T-helper 9 cell (primary cell): ENCODE results near the gene CNOT6.

Source experiments
- DNase-seq: peaks from one replicate; pipeline ENCODE4 v3.0.0-alpha.2; 2020

The CNOT6 gene

DNA sequence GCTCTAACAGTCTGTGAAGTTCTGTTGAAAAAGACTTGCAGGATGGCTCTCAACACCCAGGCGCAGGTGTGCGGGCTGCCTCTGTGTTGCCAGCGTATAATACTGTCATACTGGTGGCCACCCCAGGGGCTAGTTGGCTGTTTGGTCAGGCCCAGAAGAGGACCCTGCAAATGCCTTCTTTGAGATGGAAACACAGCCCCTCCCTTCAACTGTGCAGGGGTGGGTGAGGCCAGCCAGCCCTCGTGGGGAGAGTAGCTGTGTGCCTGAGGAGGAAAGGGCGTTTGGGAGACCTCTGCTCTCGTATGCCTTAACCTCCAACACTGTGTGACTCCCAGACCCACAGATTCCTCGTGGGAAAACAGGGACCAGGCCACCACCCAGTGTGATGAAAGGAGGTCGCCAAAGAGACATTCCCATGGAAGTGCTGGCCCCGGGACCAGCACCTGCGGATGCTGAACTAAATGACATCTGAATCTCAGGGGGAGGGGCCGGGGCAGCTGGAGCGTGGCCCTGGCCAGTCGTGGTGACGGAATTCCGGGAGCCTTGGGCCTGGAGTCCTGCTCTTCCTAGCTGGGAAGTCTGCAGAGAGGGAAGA, 108.4 kb downstream of the CNOT6 start:
- DNase-seq, result no peak

DNA sequence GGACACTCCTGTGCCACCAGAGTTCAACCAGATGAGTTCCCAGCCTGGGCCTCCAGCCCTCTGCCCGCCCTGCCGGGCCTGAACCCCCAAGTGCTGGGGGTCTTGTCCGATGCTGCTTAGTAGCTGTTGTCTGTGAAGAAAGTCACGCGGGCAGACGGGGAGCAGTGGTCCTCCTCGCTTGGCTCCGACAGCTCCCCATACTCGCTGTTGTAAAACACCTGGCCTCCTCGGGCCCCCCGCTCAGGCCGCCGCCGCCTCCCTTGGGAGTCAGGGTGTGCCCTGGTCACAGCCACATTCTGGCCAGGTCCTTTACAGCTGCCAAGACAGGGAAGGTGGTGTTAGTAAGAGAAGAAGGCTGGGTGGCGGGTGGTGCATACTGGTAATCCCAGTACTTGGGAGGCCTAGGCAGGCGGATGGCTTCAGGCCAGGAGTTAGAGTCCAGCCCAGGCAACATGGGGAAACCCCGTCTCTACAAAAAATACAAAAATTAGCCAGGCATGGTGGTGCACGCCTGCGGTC, 109.0 kb downstream of the CNOT6 start:
- DNase-seq, result no peak

DNA sequence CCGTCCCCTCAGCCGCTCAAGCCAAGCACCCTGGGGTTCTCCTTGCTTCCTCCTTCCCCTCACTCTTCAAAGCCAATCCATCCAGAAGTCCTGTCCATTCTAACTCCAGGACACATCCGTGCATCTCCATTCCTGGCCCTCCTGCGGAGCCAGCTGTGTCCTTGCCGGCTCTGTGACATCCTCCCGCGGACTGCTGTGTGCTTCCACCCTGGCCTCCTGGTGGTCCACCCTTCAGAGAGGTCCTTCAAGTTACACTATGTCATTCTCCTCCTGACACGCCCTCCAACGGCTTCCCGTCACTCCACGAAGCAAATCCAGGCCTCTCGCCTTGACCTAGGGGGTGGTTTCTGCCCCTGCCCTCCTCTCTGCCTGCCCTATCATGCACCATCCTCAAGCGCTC, 110.1 kb downstream of the CNOT6 start:
- DNase-seq, result no peak

DNA sequence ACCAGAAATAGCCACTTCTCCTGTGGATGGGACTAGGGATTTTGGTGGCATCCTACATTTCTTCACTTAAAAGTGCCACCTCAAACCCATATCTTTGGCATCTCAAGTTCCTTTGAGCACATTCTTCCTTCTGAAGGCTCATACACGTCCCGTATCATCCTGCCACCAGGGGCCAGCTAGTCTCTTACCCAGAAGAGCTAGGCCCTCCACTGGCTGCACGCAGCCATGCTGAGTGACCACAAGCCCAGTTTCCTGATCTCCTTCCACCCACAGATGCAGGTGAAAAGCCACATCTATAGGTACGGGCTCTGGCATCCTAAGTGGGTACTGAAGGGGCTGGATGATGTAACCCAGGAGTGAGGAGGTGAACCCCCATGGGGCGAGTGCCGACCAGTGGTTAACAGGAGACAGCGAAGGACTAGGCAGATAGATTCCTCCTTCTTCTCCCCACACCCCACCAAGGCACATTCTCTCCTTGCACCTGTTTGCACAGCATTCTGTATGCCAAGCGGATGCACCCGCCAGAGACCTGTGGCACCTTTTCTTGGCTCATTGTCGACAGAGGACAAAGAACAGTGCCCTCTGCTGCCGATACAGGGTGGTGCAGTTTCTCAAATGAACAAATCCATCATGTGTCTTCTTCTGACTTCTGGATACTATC, 111.5 kb downstream of the CNOT6 start:
- DNase-seq, result peak; percentile 50

DNA sequence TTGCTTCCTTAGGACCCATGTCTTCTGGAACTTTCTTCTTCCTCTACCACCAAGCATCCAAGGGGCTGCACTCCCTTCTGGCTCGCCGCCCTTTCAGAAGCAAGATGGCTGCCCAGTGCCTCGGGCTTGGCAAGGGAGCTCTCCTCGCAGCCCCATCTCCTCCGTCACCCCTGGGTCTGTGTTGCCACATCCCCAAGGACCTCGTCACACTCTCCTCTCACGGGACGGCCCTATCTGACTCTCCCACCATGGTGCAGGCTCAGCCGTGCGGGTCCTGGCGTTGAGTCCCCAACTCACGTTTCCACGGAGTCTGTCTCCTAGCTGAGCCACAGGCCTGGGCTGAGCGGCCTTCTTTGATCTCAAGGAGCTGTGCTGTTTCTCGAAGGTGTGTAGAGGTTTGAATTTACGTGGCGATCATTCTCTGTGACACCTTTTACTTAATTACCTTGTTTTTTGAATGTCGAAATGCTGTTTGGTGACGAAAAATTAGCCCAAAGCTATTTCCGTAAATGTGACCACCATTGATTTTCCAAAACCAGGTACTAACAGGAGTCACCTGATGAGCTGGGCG, 112.1 kb downstream of the CNOT6 start:
- DNase-seq, result no peak

DNA sequence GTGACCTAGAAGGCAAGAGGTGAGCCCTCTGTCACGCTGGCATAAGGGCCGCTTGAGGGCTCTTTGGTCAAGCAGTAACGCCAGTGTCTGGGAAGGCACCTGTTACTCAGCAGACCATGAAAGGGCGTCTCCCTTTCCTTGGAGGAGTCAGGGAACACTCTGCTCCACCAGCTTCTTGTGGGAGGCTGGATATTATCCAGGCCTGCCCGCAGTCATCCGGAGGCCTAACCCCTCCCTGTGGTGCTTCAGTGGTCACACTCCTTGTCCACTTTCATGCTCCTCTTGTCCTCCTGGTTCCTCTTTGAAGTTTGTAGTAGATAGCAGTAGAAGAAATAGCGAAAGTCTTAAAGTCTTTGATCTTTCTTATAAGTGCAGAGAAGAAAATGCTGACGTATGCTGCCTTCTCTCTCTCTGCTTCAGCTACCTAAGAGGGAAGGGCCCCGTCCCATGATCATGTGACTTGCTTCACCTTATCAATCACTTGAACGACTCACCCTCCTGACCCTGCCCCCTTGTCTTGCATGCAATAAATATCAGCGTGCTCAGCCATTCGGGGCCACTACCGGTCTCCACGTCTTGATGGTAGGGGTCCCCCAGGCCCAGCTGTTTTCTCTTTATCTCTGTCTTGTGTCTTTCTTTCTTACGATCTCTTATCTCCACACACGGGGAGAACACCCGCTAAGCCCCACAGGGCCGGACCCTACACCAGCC, 113.8 kb downstream of the CNOT6 start:
- DNase-seq, result no peak

DNA sequence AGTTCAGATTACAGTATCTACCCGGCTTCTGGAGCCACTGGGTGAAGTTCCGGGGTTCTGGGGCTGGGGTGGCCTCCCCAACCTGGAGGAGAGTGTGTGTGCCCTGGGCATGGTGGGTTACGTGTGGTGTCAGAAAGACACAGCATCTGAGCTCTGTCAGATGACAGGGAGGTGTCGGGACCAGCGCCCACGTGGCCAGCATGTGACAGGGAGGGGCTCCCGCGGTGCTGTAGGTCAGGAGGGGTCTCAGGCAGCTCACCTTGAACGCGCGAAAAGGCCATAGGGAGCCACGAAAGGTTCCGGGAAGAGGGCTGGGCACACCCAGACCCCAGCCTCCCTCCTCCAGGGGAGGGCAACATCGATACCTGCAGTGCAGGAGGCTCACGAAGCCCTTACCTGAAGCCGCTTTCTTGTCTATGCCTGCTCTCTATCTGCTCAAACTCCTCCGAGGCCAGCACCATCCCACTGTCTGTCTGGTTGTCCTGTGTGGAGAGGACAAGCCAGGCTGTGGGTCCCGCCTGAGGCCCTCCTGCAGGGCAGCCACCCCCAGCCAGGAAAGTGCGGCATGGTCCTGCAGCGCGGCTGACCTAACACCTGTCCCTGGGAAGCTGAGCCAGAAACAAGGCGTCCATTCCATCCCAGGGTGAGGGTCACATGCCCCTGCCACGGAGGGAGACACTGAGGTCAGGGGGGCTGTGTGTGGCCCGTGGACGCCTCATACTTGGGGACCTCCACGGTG, 114.6 kb downstream of the CNOT6 start:
- DNase-seq, result no peak

DNA sequence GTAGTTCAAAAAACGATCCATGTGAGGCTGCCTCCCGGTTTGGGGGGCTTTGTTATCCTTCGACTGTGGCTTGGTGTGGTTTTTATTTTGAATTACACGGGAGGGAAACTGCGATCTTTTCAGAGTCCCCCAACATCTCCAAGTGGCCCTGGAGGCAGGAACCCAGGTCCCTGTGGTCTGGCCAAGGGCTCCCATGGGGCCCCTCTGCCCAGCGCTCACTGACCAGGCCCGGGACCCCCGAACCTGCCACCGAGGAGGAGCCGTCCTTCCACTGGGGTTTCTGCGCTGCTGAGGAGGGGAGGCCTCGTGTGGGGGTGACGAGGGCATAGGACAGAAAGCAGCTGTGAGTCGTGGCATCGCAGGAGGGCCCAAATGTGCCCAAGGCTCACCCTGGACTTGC, 115.2 kb downstream of the CNOT6 start:
- DNase-seq, result no peak

DNA sequence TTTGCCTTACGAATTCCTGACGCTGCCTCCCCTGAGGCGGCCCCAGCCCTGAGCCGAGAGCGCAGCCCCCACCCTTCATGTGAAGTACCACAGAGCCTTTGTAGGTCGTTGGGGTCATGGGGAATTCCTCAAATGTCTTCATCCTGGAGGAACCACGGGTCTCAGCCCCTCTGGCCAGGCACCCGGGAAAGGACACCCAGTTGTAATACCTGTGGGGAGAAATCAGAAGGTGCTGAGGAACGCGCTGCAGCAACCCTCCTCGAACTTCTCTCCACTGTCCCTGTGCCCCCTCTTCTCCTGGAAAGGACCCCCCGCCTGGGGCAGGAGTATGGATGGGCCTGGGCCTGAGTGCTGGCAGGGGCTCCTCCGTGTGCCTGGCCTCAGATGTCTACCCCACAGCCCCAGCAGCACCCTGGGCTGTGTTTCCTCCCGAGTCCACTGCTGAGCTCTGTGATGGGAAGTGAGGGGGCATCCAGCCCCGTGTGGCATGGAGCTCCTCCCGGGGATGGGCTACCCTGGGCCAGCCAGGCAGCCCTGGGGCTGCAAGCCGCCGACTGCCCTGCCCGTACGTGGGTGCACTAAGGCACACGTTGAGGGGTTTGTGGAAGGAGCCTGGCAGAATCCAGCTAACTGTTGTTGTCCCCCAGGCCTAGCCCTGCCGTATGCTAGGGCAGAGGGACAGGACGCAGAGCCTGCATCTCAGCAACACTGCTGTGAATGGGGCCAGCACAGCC, 115.8 kb downstream of the CNOT6 start:
- DNase-seq, result no peak

DNA sequence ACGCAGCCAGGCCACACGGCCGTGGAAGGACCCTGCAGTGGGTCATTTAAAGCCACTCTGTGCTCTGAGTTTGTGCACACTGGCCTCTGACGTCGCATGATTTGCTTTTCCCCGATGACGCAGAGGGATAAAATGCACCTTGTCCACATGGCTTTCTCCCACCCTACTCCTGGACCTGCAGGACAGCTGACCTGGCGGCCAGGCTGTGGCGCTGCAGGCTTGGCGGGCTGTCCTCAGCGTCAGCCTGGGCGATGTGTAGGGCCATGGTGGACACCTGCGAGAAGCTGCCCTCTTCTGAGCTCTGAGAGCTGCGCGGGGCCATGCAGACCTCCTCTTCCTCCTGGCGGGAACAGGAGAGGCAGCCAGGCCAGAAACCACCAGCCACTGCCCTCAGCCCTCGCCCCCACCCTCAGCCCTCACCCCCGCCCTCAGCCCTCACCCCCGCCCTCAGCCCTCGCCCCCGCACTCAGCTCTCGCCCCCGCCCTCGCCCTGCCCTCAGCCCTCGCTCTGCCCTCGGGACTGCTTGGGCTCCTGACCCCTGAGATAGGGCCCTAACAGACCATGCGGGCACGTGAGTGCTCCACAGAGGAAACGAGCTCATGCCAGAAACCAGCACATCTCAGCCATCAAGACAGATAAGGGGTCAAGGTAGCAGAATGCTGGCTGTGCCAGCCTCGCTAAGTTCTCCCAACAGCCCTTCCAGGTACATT, 117.1 kb downstream of the CNOT6 start:
- DNase-seq, result no peak

DNA sequence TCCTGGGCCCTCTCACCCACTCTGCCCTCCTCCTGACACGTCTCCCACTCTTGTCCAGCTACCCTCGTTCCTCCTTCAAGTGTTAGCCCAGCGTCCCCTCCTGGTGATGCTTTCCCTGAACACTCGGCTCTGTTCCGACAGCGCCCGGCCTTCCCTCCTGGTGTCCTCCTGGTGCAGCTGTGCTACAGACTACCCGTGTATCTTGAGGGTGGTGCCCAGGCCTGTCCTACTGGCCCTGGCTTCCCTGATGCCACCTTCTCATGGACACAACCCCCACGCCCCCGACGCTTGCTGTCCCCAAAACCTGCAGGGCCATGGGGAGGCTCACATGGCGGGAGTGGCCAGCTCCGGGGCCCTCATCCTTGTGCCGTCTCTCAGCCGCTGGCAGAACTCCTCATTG, 118.5 kb downstream of the CNOT6 start:
- no peak for DNase-seq

DNA sequence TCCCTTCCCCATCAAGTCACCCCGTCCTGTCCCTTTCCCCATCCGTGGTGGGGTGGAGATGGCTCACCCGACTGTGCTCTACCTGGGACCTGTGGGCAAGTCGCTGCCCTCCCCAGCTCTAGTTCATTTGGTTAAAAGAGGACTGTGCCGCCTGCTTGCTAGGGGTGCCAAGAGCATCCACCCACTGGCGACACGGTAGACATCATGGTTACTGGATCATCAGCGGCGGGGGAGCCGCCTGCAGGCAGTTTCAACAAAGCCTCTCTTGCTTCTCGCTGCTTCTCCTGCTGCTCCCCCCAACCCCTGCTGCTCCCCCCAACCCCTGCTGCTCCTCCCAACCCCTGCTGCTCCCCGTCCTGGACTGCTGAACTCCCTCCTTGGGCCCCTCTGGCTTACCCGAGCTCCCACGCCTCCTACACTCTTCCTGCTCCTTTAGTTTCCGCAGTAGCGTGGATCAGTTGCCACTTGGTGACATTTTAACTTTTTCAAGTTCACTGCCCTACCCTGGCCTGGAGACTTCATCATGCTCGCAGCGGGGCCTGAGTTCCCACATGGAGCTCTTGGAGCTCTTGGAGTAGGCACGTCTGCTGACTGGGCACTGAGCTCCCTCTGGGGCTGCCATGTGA, 119.1 kb downstream of the CNOT6 start:
- DNase-seq, result no peak

DNA sequence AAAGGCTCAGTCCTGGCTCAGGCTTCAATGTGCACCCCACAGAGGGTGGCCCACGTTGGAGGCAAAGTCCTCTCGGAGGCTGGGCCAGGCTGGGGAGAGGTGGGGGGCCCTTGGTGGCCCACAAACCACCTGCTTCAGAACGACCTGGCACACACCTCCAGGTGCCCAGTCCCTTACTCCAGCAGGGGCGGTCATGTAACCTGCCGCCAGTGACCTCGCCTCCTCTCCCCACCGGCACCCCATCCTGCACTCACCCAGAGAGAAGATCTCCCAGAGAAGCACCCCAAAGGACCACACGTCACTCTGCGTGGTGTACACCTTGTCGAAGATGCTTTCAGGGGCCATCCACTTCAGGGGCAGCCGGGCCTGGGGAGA, 119.6 kb downstream of the CNOT6 start:
- DNase-seq, result no peak

DNA sequence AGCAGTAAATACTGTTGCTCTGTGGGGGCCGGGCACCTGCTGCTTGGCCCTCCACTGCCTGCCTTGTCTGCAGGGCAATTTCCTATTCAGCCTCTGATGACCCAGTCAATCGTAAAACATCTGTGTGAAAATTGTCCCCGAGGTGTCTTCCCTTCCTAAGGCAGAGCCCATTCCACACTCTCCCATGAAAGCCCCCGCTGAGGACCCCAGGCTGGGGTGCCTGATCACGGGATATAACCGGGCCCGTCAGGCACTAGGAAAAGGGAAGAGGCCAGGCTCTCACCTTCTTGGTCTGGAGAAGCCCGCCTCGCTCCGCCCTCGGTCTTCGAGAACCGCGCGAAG, 124.3 kb downstream of the CNOT6 start:
- DNase-seq, result no peak

DNA sequence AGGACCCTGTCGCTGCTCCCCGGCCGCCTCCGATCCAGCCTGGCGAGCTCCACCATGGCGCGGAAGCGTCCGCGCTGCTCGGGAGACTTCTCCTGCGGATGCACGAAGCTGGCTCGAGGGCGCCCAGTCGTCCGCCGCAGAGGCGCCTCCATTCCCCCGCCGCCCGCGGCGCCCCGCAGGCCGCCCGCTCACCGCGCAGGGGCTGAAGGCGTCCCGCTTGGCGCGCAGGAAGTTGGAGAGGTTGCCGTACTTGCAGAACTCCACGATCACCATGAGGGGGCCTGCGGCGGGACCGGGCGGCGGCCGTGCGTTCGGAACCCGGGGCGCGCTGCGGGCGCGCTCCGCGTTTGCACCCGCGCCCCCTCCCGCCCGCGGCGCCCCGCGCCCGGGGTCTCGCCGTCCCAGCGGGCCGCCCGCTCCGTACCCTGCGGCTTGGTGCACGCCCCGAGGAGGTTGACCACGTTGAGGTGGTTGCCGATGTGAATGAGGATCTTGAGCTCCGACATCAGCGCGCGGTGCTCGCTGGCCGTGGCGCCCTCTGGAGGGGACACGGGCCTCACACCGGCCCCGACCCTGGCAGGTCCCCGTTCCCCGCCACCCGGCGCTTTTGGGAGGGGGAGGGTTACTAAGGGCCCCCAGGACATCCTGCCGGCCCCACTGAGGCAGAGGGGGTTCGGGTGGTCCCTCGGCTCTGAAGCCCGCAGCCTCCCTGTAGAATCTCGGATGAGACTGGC, 124.8 kb downstream of the CNOT6 start:
- DNase-seq, result peak; percentile 14

DNA sequence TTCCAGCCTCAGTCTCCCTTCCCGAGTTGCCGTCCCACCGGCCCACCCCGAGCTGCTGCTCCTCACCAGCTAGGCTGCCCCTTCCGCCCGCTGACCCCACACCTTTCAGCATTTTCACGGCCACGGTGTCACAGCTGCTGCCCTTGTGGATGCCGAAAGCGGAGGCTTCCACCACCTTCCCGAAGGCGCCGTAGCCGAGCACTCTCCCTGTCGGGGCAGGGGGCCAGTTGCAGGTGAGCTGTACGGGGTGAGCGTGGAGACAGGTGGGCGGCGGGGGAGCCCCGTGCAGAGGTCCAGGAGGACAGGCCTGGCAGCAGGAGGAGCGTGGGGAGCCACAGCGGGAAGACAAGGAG, 125.4 kb downstream of the CNOT6 start:
- no peak for DNase-seq

DNA sequence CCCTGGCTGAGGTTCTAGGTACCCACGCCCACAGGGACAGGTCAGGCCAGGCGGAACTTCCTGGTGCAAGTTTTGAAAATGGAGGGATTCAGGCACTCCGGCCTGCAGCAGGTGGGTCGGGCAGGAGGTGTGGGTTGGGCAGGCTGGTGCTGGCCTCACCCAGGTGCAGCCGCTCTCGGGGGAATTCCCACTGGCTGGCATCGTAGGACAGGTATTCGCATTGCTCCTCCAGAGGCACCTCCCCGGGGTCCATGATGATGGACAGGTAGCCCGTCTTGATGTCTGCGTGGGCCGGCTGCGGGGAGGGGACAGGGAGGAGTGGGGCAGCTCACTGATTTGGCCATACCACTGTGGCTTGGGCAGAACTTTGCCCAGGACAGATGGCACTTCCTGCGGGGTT, 125.8 kb downstream of the CNOT6 start:
- DNase-seq, result no peak

DNA sequence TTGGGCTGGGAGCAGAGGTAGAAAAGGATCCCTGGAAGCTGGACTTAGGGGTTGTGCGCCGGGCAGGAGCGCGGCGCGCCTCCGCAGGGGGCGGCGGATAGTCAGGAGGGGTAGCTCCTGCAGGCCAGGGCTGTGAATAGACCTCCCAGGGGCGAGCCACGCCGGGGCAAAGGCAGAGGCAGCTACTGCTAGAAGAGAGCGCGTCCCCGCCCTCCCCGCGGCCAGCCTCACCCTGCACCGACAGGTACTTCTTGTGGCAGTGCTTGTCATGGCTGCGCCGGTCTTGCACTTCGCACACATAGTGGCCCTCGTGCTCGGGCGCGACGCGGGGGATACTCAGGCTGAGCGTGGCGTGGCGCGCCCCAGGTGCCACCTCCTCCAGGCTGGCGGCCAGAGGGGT, 127.1 kb downstream of the CNOT6 start:
- no peak for DNase-seq

DNA sequence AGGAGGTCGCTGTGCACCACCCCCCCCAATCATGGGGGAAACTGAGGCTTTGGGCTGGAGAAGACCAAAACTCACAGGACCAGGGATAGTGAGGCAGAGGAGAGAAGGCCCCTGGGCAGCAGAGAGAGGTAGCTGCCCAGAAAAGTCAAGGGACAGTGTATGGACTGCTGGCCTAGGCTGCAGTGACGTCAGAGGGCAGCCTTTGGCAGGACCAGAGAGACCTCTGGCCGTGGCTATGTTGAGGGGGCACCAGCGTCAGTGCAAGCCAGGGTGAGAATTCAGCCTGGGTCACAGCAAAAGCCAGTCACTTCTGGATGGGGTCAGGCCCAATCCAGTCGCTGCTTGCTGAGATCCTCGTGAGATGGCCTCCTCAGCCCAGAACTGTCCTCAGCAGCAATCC, 128.7 kb downstream of the CNOT6 start:
- no peak for DNase-seq

DNA sequence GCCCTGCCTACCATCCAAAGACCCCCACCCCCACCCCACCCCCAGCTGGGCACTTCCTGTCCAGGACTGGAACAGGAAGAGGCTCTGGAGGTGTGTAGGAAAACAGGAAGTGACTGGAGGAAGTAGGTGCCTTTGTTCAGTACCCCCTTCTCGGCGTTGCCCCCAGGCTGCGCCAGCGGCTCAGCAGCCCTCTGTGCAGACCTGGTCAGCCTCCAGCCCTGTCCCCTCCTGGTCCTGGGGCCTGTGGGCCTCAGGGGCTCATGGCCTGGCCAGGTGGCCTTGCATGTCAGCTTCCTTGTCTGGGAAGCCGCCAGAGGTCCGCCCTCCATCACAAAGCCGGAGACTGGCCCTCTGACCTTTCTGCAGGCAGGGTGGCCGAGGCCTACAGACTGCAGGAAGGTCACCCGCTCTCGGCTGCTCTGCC, 129.2 kb downstream of the CNOT6 start:
- no peak for DNase-seq

DNA sequence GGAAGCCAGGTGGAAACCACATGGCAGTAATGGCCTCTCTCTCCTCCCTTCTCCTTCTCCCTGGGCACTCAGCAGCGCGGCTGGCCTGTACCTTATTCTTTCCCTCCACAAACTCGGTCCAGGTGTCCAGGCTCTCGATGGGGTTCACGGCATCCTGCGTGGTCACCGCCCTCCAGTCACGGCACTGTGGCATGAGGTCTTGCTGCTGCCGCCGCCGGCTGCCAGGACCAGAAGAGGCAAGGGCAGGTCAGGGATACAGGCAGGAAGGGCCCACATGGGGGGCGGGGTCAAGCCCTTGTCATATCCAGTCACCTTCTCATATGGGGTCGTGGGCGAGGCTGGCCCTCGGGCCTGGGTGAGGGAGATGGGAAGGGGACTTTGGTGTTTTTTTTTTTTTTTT, 129.7 kb downstream of the CNOT6 start:
- DNase-seq, result no peak
